Endothelial cell of umbilical vein (primary cell): ENCODE measurements around the gene ZSCAN20. TPM values are rescaled to one million over a fixed set of nuclear protein-coding genes. Genes with fewer than 3 reads are reported as not detected.
"Not testable (repeated sequence)": the region's sequence is repeated elsewhere in the genome, so short reads cannot be mapped to it uniquely, and the experiment has no call there.

Source experiments
- BruUV-seq: library from RNA; stranded (reverse); fragments of 400-500 nt; replicated peaks from 2 replicates; lab custom pipeline; 2021; lab: Mats Ljungman, UMichigan
- CTCF ChIA-PET: fragments of 300-600, 350-600 bp; sonication (Branson Sonifier 250); formaldehyde crosslinking; loops from one replicate; lab custom pipeline; 2021; ENCODE audit warnings: antibody characterized with exemption, inconsistent platforms; lab: Charles Lee
- POLR2A ChIA-PET: fragments of 300-600, 350-600 bp; sonication (Branson Sonifier 250); formaldehyde crosslinking; loops from one replicate; lab custom pipeline; 2021; ENCODE audit warnings: antibody characterized with exemption, inconsistent platforms; lab: Charles Lee
- DNase-seq: peaks from one replicate; pipeline ENCODE4 v3.0.0-alpha.2; 2011; ENCODE audit warnings: low read depth, low spot score
- FAIRE-seq: peaks from 2 replicates; lab custom pipeline; 2011; peaks lifted over from hg19 to GRCh38; lab: Jason Lieb, UNC
- H2AFZ ChIP-seq: 2 replicates; pipeline ENCODE4 v1.6.0; 2012; ENCODE audit warnings: low read depth, low read length, control low read depth, inconsistent platforms
- H3K27ac ChIP-seq: 2 replicates; pipeline ENCODE4 v1.5.1; 2011; ENCODE audit warnings: low read depth, mild to moderate bottlenecking, control low read depth, low read length, moderate library complexity; ENCODE audit not compliant: insufficient read depth
- H3K27me3 ChIP-seq, 2 experiments: 2 replicates each; pipeline versions ENCODE4 v1.6.0 to v1.6.1; 2011; ENCODE audit warnings: low read length in 2 of 2, mixed read lengths in 1 of 2; ENCODE audit not compliant: control insufficient read depth in 2 of 2, insufficient read depth in 2 of 2
- H3K36me3 ChIP-seq, 2 experiments: 2 replicates in 1 of 2; 3 replicates in 1 of 2; pipeline ENCODE4 v1.5.1; 2011; ENCODE audit warnings: low read length in 2 of 2, mild to moderate bottlenecking in 1 of 2, moderate library complexity in 1 of 2; ENCODE audit not compliant: control insufficient read depth in 2 of 2, insufficient read depth in 2 of 2; ENCODE audit errors: extremely low read depth in 1 of 2
- H3K4me1 ChIP-seq: 3 replicates; pipeline ENCODE4 v1.5.1; 2011; ENCODE audit warnings: mild to moderate bottlenecking, low read length; ENCODE audit not compliant: control insufficient read depth, insufficient read depth; ENCODE audit errors: extremely low read depth
- H3K4me2 ChIP-seq: 2 replicates; pipeline ENCODE4 v1.6.1; 2011; ENCODE audit warnings: low read length, control low read depth, mixed read lengths; ENCODE audit not compliant: insufficient read depth
- H3K4me3 ChIP-seq, 3 experiments: fragments of 200-600 bp in 1 of 3; sonication (generic), shearing (Covaris generic) in 1 of 3; replicated peaks in 1 of 3; 2 replicates each; pipeline ENCODE4 v1.5.1; 2011 to 2016; ENCODE audit warnings: control low read depth in 3 of 3, low read length in 3 of 3, mild to moderate bottlenecking in 2 of 3, inconsistent platforms in 1 of 3, low read depth in 1 of 3, moderate library complexity in 1 of 3; ENCODE audit not compliant: insufficient read depth in 1 of 3
- H3K79me2 ChIP-seq: 2 replicates; pipeline ENCODE4 v1.6.0; 2012; ENCODE audit warnings: low read length, inconsistent platforms; ENCODE audit not compliant: control insufficient read depth, insufficient read depth
- H3K9ac ChIP-seq: replicated peaks from 2 replicates; pipeline ENCODE3; 2011; ENCODE audit warnings: low read length, control low read depth; ENCODE audit not compliant: insufficient read depth; ENCODE audit errors: extremely low read depth
- H3K9me1 ChIP-seq: replicated peaks from 3 replicates; pipeline ENCODE4 v1.6.0; 2011; ENCODE audit warnings: mild to moderate bottlenecking, low read length; ENCODE audit not compliant: control insufficient read depth, insufficient read depth; ENCODE audit errors: extremely low read depth
- H3K9me3 ChIP-seq: replicated peaks from 2 replicates; pipeline ENCODE4 v1.5.1; 2012; ENCODE audit warnings: low read length, inconsistent platforms; ENCODE audit not compliant: control insufficient read depth, insufficient read depth
- H4K20me1 ChIP-seq: replicated peaks from 2 replicates; pipeline ENCODE3; 2011; ENCODE audit warnings: mild to moderate bottlenecking, low read length; ENCODE audit not compliant: control insufficient read depth, insufficient read depth; ENCODE audit errors: extremely low read depth
- CTCF ChIP-seq, 2 donors: IDR thresholded peaks; 1 replicate in 1 of 2; 2 replicates in 1 of 2; pipeline ENCODE4 v1.5.1; 2011; ENCODE audit warnings: low read length in 2 of 2, mild to moderate bottlenecking in 2 of 2, moderate library complexity in 2 of 2, control low read depth in 1 of 2, inconsistent platforms in 1 of 2, low read depth in 1 of 2; ENCODE audit not compliant: insufficient read depth in 1 of 2; ENCODE audit errors: extremely low read depth in 1 of 2
- EZH2 ChIP-seq: IDR thresholded peaks from 2 replicates; pipeline ENCODE4 v1.6.1; 2012; ENCODE audit warnings: borderline replicate concordance, low read depth, mild to moderate bottlenecking, moderate library complexity, low read length, inconsistent platforms; ENCODE audit not compliant: severe bottlenecking
- FOS ChIP-seq: IDR thresholded peaks from 2 replicates; pipeline ENCODE4 v1.6.1; 2011; ENCODE audit warnings: mild to moderate bottlenecking, low read length, moderate library complexity, borderline replicate concordance; ENCODE audit not compliant: insufficient read depth
- GATA2 ChIP-seq: IDR thresholded peaks from 2 replicates; pipeline ENCODE4 v1.7.0; 2011; ENCODE audit warnings: low read depth, mild to moderate bottlenecking, moderate library complexity, mixed read lengths, low read length; ENCODE audit not compliant: insufficient read length, insufficient read depth
- JUN ChIP-seq: IDR thresholded peaks from 2 replicates; pipeline ENCODE4 v1.6.1; 2011; ENCODE audit warnings: borderline replicate concordance, low read depth; ENCODE audit not compliant: insufficient read length, insufficient read depth
- MAX ChIP-seq: IDR thresholded peaks from 2 replicates; pipeline ENCODE4 v1.6.1; 2011; ENCODE audit not compliant: insufficient read depth, insufficient read length
- MYC ChIP-seq: IDR thresholded peaks from one replicate; pipeline ENCODE4 v1.6.1; 2011; ENCODE audit warnings: mild to moderate bottlenecking, low read depth, low read length
- POLR2A ChIP-seq: IDR thresholded peaks from 2 replicates; pipeline ENCODE4 v1.6.1; 2012; ENCODE audit warnings: low read depth, mild to moderate bottlenecking, control low read depth, low read length
- POLR2AphosphoS5 ChIP-seq: IDR thresholded peaks from 2 replicates; pipeline ENCODE4 v1.6.1; 2012; ENCODE audit warnings: low read depth, mild to moderate bottlenecking, control low read depth, low read length, moderate library complexity; ENCODE audit not compliant: insufficient read depth
- dilution Hi-C: fragments of 300-500 bp; cut with MboI; formaldehyde crosslinking; loops from one replicate; pipeline ENCODE4 v1.15.0; 2019; ENCODE audit warnings: low sequenced_read_pairs; ENCODE audit not compliant: extremely low pct_ligation_motif_present
- intact Hi-C: fragments of 100-400 bp; cut with micrococcal nuclease; formaldehyde crosslinking; loops from one replicate; pipeline ENCODE4 v1.10.0; 2022
- polyA plus RNA-seq, 4 experiments: library from polyadenylated mRNA; depleted of rRNA in 3 of 4; stranded (reverse) in 3 of 4; unstranded in 1 of 4; fragments of >200 nt; gene quantifications; 2 replicates each; pipeline versions ENCODE4 v1.2.1 to v1.2.3, GENCODE V29; 2011 to 2012; ENCODE audit warnings: missing spikeins in 1 of 4
- total RNA-seq: library from RNA; stranded (reverse); gene quantifications from 2 replicates; pipeline ENCODE4 v1.2.3, GENCODE V29; 2021

Gene ZSCAN20
- total and polyA plus RNA-seq, 2 donors (not counting 3 experiments of a cell fraction or from before 2014, with no cell fraction given): 1.2 to 5.8 TPM

- TF ChIP-seq FOS: no peak
- TF ChIP-seq CTCF (IDR thresholded peaks at IDR 0.05; ENCODE audit: extremely low read depth in 1 of 2, insufficient read depth in 1 of 2, low read depth in 1 of 2, low read length in 2 of 2): no peak
- no peak for TF ChIP-seq POLR2AphosphoS5
- TF ChIP-seq JUN: no peak
- no peak for TF ChIP-seq GATA2
- no peak for TF ChIP-seq POLR2A
- TF ChIP-seq MAX: no peak
- TF ChIP-seq EZH2: no peak
- no peak for TF ChIP-seq MYC
- dilution Hi-C loops: no loop called here
Observed at GRCh38 chr1:33508151-33508550, 35.7 kb downstream of the ZSCAN20 start.

GRCh38 chr1:33509276-33509675, 36.8 kb downstream of the ZSCAN20 start:
- H3K4me1 ChIP-seq, H2AFZ ChIP-seq, H3K9ac ChIP-seq, H3K79me2 ChIP-seq, dilution Hi-C loops, BruUV-seq, H3K9me1 ChIP-seq, intact Hi-C loops, CTCF ChIA-PET, DNase-seq, H3K36me3 ChIP-seq, H3K4me3 ChIP-seq, H3K27ac ChIP-seq, FAIRE-seq, H3K27me3 ChIP-seq, H4K20me1 ChIP-seq, POLR2A ChIA-PET, H3K9me3 ChIP-seq, H3K4me2 ChIP-seq: not testable (repeated sequence)

More at GRCh38 chr1:33508151-33508550, 35.7 kb downstream of the ZSCAN20 start:
- FAIRE-seq (no peak), DNase-seq (no peak)
- Histone ChIP-seq H3K4me3 (no peak overlapping the region), H3K9me3 (no peaks in the 10 kb centered on the region), H3K4me1 (no peaks in the 10 kb centered on the region), H2AFZ (no peak overlapping the region), H3K27me3 (no peaks in the 10 kb centered on the region), H3K36me3 (no peaks in the 10 kb centered on the region), H3K9ac (no peak overlapping the region), H4K20me1 (no peaks in the 10 kb centered on the region), H3K27ac (no peak overlapping the region), H3K9me1 (no peaks in the 10 kb centered on the region), H3K4me2 (no peak overlapping the region), H3K79me2 (no peaks in the 10 kb centered on the region)
- BruUV-seq: no TSS peak
- POLR2A ChIA-PET: no interaction called here
- intact Hi-C loops: no loop called here
- CTCF ChIA-PET: no interaction called here
